ENCODE results near the gene AK1.
A peak's percentile ranks its signal among the peaks of the same experiment; 100 is the strongest.
"Not testable (repeated sequence)": the region's sequence is repeated elsewhere in the genome, so short reads cannot be mapped to it uniquely, and the experiment has no call there.

Gene AK1

DNA sequence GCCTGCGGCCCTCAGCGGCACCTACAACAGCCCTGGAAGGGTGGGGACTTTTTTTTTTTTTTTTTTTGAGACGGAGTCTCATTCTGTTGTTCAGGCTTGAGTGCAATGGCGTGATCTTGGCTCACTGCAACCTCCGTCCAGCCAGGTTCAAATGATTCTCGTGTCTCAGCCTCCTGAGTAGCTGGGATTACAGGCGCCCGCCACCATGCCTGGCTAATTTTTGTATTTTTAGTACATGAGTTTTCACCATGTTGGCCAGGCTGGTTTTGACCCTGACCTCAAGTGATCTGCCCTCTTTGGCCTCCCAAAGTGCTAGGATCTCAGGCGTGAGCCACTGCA is 7.4 kb downstream of the AK1 start:
- not testable (repeated sequence) for H3K27ac Mint-ChIP-seq; H3K9me3 Mint-ChIP-seq (ENCODE audit: low read depth); H3K27me3 Mint-ChIP-seq; H3K36me3 Mint-ChIP-seq; H3K4me1 Mint-ChIP-seq (ENCODE audit: low read depth); H3K4me3 Mint-ChIP-seq

DNA sequence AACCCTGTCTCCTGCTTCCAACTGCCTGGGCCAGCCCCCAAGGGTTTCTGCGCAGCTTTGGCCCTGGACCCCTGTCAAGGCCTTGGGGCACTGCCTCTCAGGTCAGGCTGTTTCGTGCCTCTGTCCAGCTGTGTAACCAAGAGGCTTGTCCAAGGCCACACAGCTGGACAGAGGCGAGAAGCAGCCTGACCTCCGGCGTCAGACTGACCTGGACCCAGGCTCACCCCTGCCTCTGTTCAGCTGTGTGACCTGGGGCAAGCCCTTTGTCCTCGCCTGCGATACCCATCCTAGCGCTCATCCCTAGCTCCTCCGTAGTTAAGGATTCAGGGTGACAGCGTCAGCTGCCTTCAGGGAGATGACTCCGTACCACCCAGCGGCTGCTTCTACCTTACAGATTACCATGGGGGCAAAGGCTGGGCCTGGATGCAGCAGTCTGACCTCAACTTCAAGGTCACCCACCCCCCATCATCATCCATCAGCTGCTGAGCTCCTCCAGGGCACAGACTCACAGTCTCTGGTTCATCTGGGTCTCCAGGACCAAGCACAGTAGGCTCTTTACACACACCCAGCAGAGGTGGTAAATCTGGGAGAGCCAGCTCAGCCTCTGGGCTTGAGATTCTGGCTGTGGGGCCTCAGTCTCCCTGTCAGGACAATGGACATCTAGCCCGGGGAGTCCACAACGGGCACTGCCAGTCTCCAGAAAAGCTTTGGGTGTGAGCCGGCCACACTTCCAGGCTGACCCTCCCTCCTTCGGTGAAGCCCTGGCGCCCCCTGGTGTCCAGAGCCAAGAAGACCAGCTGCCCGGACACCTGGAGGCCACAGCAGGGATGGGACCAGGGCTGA is 7.9 kb downstream of the AK1 start:
- Mint-ChIP-seq H3K36me3 (peaks cover 3% of the 10 kb centered on the region), H3K27ac (no peak overlapping the region), H3K4me3 (no peak overlapping the region), H3K9me3 (ENCODE audit: low read depth) (no peaks in the 10 kb centered on the region), H3K27me3 (no peaks in the 10 kb centered on the region), H3K4me1 (ENCODE audit: low read depth) (peaks cover 15% of the 10 kb centered on the region)

GRCh38 chr9:127868278-127868902 is 9.1 kb downstream of the AK1 start:
- H3K27ac Mint-ChIP-seq = no peak overlapping the region
- peaks cover 3% of the 10 kb centered on the region for H3K36me3 Mint-ChIP-seq
- H3K4me3 Mint-ChIP-seq = no peak overlapping the region
- no peaks in the 10 kb centered on the region for H3K9me3 Mint-ChIP-seq (ENCODE audit: low read depth)
- H3K27me3 Mint-ChIP-seq = no peaks in the 10 kb centered on the region
- peaks cover 16% of the 10 kb centered on the region for H3K4me1 Mint-ChIP-seq (ENCODE audit: low read depth)

- Mint-ChIP-seq H3K27me3 (no peaks in the 10 kb centered on the region), H3K4me1 (ENCODE audit: low read depth) (peaks cover 23% of the 10 kb centered on the region), H3K36me3 (peaks cover 3% of the 10 kb centered on the region), H3K4me3 (no peak overlapping the region), H3K9me3 (ENCODE audit: low read depth) (no peaks in the 10 kb centered on the region), H3K27ac (no peak overlapping the region)
Observed at GRCh38 chr9:127867356-127868277, 9.9 kb downstream of the AK1 start.

DNA sequence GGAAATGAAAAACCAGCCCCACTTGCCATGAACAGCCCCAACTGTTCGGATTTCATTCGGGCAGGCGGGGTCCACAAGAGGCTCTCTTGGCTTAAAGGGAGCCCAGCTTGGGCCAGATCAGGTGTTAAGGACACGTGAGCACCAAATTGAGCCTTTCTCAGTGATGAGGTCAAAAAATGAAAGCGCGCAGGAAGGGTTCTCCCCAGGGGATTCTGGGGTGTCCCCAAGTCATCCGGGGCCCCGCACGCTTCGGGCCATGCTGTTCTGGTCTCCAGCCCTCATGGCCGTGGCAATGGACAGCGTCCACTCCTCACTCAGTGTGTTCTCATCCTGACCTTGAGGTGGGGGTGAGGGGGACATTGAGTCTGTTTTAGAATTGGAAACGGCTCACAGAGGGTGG is 10.9 kb downstream of the AK1 start:
- H3K4me3 Mint-ChIP-seq = no peak overlapping the region
- no peak overlapping the region for H3K27ac Mint-ChIP-seq
- H3K9me3 Mint-ChIP-seq (ENCODE audit: low read depth) = no peaks in the 10 kb centered on the region
- no peaks in the 10 kb centered on the region for H3K27me3 Mint-ChIP-seq
- peaks cover 3% of the 10 kb centered on the region for H3K36me3 Mint-ChIP-seq
- peaks cover 30% of the 10 kb centered on the region for H3K4me1 Mint-ChIP-seq (ENCODE audit: low read depth)

DNA sequence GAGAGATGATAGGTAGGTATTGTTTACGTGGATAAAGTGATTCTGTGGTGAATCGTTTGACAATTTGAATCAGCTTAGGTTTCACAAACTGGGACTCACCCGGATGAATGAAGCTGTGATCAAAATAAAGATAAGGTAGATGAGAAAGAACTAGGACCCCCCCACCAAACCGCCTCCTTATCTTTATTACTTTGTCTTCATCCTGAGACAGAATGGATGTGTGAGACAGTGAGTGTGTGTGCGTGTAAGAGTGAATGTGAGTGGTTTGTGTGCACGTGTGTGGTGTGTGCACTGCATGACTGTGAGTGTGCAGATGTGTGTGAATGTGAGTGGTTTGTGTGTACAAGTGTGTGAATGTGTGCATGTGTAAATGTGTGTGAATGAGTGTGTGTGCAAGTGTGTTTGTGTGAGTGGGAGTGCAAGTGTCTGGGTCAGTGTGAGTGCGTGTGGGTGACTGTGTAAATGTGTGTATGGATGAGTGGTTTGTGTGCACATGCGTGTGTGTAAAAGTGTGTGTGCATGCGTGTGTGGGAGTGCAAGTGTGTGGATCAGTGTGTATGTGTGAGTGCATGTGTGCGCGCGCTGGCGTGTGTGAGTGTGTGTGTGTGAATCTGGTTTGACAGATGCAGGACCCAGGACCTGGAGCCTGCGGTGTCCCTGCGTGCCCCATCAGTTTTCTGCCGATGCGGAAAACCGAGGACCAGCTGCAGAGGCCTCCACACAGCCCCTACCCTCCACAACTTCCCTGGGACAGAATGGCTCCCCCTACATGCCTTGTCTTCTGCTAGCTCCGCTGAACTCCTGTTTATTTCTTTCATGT is 11.6 kb downstream of the AK1 start:
- no peaks in the 10 kb centered on the region for H3K27me3 Mint-ChIP-seq
- peaks cover 3% of the 10 kb centered on the region for H3K36me3 Mint-ChIP-seq
- peak overlapping the region; percentile 75 for H3K27ac Mint-ChIP-seq
- H3K9me3 Mint-ChIP-seq (ENCODE audit: low read depth) = no peaks in the 10 kb centered on the region
- H3K4me3 Mint-ChIP-seq = peak overlapping the region; percentile 18
- H3K4me1 Mint-ChIP-seq (ENCODE audit: low read depth) = peaks cover 36% of the 10 kb centered on the region

GRCh38 chr9:127863191-127863621 is 14.3 kb downstream of the AK1 start:
- Mint-ChIP-seq H3K27me3 (no peaks in the 10 kb centered on the region), H3K27ac (peak overlapping the region; percentile 85), H3K9me3 (ENCODE audit: low read depth) (no peaks in the 10 kb centered on the region), H3K36me3 (peaks cover 3% of the 10 kb centered on the region), H3K4me1 (ENCODE audit: low read depth) (peaks cover 43% of the 10 kb centered on the region), H3K4me3 (no peak overlapping the region)

GRCh38 chr9:127862075-127863011 is 15.1 kb downstream of the AK1 start:
- no peaks in the 10 kb centered on the region for H3K27me3 Mint-ChIP-seq
- no peaks in the 10 kb centered on the region for H3K9me3 Mint-ChIP-seq (ENCODE audit: low read depth)
- peak overlapping the region; percentile 23 for H3K4me3 Mint-ChIP-seq
- H3K4me1 Mint-ChIP-seq (ENCODE audit: low read depth) = peaks cover 47% of the 10 kb centered on the region
- peaks cover 3% of the 10 kb centered on the region for H3K36me3 Mint-ChIP-seq
- peak overlapping the region; percentile 85 for H3K27ac Mint-ChIP-seq

- Mint-ChIP-seq H3K27ac (peak overlapping the region; percentile 16), H3K4me3 (peak overlapping the region; percentile 5), H3K4me1 (ENCODE audit: low read depth) (peaks cover 48% of the 10 kb centered on the region), H3K36me3 (peaks cover 1% of the 10 kb centered on the region), H3K27me3 (no peaks in the 10 kb centered on the region), H3K9me3 (ENCODE audit: low read depth) (no peaks in the 10 kb centered on the region)
Observed at GRCh38 chr9:127860779-127861178, 16.7 kb downstream of the AK1 start.

GRCh38 chr9:127860260-127860659 is 17.2 kb downstream of the AK1 start:
- H3K36me3 Mint-ChIP-seq = no peaks in the 10 kb centered on the region
- H3K4me3 Mint-ChIP-seq = peak overlapping the region; percentile 5
- H3K9me3 Mint-ChIP-seq (ENCODE audit: low read depth) = no peaks in the 10 kb centered on the region
- peaks cover 46% of the 10 kb centered on the region for H3K4me1 Mint-ChIP-seq (ENCODE audit: low read depth)
- no peaks in the 10 kb centered on the region for H3K27me3 Mint-ChIP-seq
- peak overlapping the region; percentile 16 for H3K27ac Mint-ChIP-seq

DNA sequence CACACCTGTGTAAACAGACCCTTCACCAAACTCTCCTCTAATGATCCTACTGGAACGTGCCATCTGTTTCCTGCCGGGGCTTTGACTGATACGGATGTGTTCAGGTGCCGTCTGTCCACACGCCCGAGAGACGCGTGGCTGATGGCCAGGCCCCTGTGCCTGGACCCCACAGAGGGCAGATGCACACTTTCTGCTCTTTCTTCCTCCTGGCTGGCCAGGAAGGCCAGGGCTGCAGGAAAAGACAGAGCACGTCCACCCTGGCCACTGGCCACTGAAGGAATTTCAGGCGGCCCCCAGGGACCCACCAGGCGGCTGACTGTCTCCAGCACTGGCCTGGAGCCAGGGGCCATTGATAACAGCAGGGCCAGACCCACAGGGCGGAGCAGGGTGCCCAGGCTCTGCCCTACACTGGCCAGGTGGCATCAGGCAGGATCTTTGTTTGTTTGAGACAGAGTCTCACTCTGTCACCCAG is 19.4 kb downstream of the AK1 start:
- no peaks in the 10 kb centered on the region for H3K27me3 Mint-ChIP-seq
- H3K4me1 Mint-ChIP-seq (ENCODE audit: low read depth) = peaks cover 45% of the 10 kb centered on the region
- H3K9me3 Mint-ChIP-seq (ENCODE audit: low read depth) = no peaks in the 10 kb centered on the region
- no peak overlapping the region for H3K4me3 Mint-ChIP-seq
- no peak overlapping the region for H3K27ac Mint-ChIP-seq
- no peaks in the 10 kb centered on the region for H3K36me3 Mint-ChIP-seq

DNA sequence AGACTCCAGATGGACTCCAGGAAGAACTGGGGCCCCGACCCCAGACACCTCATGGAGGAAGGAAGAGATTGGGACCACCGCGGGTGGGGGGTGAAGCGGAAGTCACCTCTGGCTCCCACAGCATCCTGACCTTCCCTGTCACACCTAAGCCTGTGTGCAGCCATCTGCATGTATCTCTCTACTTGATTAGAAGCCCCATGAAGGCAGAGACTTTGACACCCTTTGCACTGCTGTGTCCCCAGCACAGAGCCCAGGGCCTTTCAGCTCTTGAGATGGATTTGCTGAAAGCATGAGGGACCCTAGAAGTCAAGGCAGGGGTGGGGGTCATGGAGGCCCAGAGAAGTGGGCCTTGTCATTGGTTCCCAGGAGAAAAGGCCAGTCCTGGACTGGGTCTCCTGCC is 20.2 kb downstream of the AK1 start:
- H3K4me3 Mint-ChIP-seq = no peak overlapping the region
- H3K27me3 Mint-ChIP-seq = no peaks in the 10 kb centered on the region
- H3K4me1 Mint-ChIP-seq (ENCODE audit: low read depth) = peaks cover 38% of the 10 kb centered on the region
- H3K9me3 Mint-ChIP-seq (ENCODE audit: low read depth) = no peaks in the 10 kb centered on the region
- no peaks in the 10 kb centered on the region for H3K36me3 Mint-ChIP-seq
- H3K27ac Mint-ChIP-seq = no peak overlapping the region

GRCh38 chr9:127856729-127857116 is 20.8 kb downstream of the AK1 start:
- no peak overlapping the region for H3K4me3 Mint-ChIP-seq
- H3K27me3 Mint-ChIP-seq = no peaks in the 10 kb centered on the region
- peaks cover 41% of the 10 kb centered on the region for H3K4me1 Mint-ChIP-seq (ENCODE audit: low read depth)
- no peak overlapping the region for H3K27ac Mint-ChIP-seq
- no peaks in the 10 kb centered on the region for H3K9me3 Mint-ChIP-seq (ENCODE audit: low read depth)
- H3K36me3 Mint-ChIP-seq = no peaks in the 10 kb centered on the region

All from activated naive CD8-positive, alpha-beta T cell (primary cell).